ENCODE measurements around the gene TTYH3.

GRCh38 chr7:2631946-2632732, at the start of gene TTYH3:
- no peak for TF ChIP-seq CTCF (conservative IDR thresholded peaks at IDR 0.05; ENCODE audit: low read length)
- no peak for TF ChIP-seq EZH2phosphoT487 (IDR thresholded peaks at IDR 0.05; ENCODE audit: borderline replicate concordance, low read depth, low read length)

Measured in OCI-LY7 (cell line).